GM18519 (cell line): Measurements from ENCODE around the gene CRYGN.
A peak's percentile ranks its signal among the peaks of the same experiment; 100 is the strongest.

Experiments
- ATAC-seq: cut with Tn5 transposase; IDR thresholded peaks from one replicate; pipeline ENCODE4 v1.9.1; 2021; ENCODE audit warnings: mild to moderate bottlenecking, moderate library complexity; ENCODE audit not compliant: unreplicated experiment, low FRiP score

The CRYGN gene

GRCh38 chr7:151409667-151410404 lies 30.1 kb downstream of the CRYGN start, which contains the start of gene WDR86:
TSS of gene WDR86 (minus strand) at chr7:151410038. CDS start at chr7:151409589, 449 bp downstream.
- ATAC-seq, result no peak

GRCh38 chr7:151408839-151409666 lies 30.9 kb downstream of the CRYGN start:
- peak; percentile 52 for ATAC-seq

- no peak for ATAC-seq
Measured at GRCh38 chr7:151408498-151408838, 31.5 kb downstream of the CRYGN start.

GRCh38 chr7:151406886-151407583 lies 32.9 kb downstream of the CRYGN start:
- no peak for ATAC-seq

GRCh38 chr7:151406051-151406875 lies 33.7 kb downstream of the CRYGN start:
- no peak for ATAC-seq

- ATAC-seq, result no peak
Measured at GRCh38 chr7:151405588-151405987, 34.4 kb downstream of the CRYGN start.

- ATAC-seq, result no peak
Measured at GRCh38 chr7:151405056-151405455, 34.9 kb downstream of the CRYGN start.

- no peak for ATAC-seq
Measured at GRCh38 chr7:151404216-151405011, 35.5 kb downstream of the CRYGN start.

GRCh38 chr7:151403764-151404163 lies 36.2 kb downstream of the CRYGN start:
- no peak for ATAC-seq

- no peak for ATAC-seq
Measured at GRCh38 chr7:151402029-151402835, 37.7 kb downstream of the CRYGN start.

GRCh38 chr7:151400626-151401315 lies 39.2 kb downstream of the CRYGN start:
- ATAC-seq, result peak; percentile 83

- no peak for ATAC-seq
Measured at GRCh38 chr7:151399906-151400305, 40.0 kb downstream of the CRYGN start.

GRCh38 chr7:151399305-151399601 lies 40.7 kb downstream of the CRYGN start:
- ATAC-seq, result no peak

- ATAC-seq, result no peak
Measured at GRCh38 chr7:151398446-151399304, 41.3 kb downstream of the CRYGN start.

- ATAC-seq, result no peak
Measured at GRCh38 chr7:151397026-151397425, 42.9 kb downstream of the CRYGN start.

- ATAC-seq, result no peak
Measured at GRCh38 chr7:151396328-151396970, 43.5 kb downstream of the CRYGN start.

- no peak for ATAC-seq
Measured at GRCh38 chr7:151395036-151395367, 44.9 kb downstream of the CRYGN start.
